Uterus (tissue), 2 donors: Measurements from ENCODE around the gene OR6N1.

ENCODE experiments used
- CTCF ChIP-seq, 4 experiments: fragments of 200-600 bp in 2 of 4; fragments of 450-650 bp in 2 of 4; sonication (generic) in 2 of 4; IDR thresholded peaks; one replicate each; pipeline ENCODE4 v1.5.1; 2016 to 2019; ENCODE audit warnings: antibody characterized with exemption in 4 of 4, mild to moderate bottlenecking in 2 of 4, moderate library complexity in 1 of 4
- POLR2A ChIP-seq, 2 donors: fragments of 450-650 bp; IDR thresholded peaks; one replicate each; pipeline ENCODE4 v1.6.1; 2016; ENCODE audit warnings: antibody characterized with exemption in 2 of 2, mild to moderate bottlenecking in 1 of 2, moderate library complexity in 1 of 2

DNA sequence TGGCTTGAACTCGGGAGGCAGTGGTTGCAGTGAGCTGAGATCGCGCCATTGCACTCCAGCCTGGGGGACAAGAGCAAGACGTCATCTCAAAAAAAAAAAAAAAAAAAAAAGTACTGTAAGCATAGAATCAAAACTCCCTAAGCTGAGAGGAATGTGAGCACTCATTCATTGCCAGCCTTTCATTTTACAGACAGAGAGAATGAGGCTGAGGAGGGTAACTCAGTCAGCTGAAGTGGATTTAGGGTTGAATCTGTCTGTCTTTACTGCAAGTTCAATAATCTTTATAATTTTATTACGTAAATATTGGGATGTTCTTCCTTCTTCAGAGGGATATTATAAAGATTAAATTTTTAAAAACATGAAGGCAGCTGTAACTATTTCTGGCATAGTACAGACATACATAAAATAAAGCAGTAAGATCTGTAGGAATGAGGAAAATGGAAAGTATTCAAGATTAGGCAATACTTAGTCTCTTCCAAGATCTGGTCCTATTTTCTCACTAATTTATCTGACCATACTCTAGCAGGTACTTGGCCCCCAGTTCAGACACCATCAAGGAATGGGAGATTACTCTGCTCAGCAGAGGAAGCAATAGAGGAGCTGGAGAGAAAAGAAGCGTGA lies 35.0 kb upstream of the OR6N1 start:
- no peak for TF ChIP-seq POLR2A (IDR thresholded peaks at IDR 0.05)
- TF ChIP-seq CTCF (IDR thresholded peaks at IDR 0.05), result no peak
